Measurements from ENCODE around the gene CLEC14A.

CLEC14A gene

DNA sequence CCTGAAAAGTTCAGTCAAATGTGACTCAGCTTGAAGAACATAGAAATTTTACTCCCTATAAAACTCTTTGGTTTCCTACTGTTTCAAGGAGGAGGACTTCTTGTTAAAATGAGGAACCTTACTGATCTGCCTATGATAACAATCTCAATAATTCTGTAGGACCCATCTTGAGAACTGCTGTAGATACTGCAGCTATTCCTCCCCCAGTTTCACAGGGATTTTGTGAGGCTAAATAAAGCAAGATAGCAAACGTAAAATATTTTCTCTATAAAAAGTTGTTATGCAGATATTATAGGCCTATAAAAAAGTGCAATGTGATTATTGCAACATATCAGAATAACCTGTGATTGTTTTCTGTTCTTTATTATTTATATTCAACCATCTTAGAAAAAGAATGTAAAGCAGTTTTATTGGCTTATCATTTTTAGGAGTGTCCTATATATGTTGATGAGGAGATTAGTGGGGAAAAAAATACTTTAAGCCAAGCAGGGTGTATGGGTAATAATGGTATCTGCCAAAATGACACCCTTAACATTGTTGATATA is 12.1 kb downstream of the CLEC14A start:
- no peak for DNase-seq

DNA sequence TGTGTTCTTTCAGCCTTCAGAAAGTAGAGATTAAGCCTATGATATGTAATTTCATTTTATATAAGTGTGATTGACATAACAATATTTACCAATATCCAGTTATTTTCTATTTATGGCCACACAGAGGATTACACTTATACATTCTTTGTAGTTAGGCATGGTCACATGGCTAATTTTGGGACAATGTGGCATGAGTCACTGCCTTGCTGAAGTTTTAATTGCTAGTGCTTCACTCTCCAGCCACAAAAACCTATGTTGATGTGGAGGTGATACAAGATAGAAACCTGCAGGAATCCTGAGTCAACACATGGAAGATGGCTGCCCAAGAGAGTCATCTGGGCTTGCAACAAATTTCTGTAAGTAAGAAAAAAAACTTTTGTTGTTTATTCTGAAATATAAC is 17.0 kb downstream of the CLEC14A start:
- no peak for DNase-seq

DNA sequence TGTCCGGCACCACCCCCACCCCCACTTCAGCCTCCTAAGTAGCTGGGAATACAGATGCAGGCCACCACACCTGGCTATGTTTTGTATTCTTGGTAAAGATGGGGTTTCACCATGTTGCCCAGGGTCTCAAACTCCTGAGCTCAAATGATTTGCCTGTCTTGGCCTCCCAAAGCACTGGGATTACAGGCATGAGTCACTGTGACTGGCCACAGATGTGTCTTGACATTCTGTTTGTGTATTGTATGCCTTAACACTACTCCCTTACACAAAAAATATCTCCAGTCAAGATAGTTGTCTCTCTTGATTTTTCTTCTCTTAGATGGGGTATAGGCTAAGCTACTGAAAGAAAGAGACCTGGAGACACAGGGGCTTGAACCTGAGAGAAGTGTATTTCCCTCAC is 17.6 kb downstream of the CLEC14A start:
- DNase-seq: no peak

DNA sequence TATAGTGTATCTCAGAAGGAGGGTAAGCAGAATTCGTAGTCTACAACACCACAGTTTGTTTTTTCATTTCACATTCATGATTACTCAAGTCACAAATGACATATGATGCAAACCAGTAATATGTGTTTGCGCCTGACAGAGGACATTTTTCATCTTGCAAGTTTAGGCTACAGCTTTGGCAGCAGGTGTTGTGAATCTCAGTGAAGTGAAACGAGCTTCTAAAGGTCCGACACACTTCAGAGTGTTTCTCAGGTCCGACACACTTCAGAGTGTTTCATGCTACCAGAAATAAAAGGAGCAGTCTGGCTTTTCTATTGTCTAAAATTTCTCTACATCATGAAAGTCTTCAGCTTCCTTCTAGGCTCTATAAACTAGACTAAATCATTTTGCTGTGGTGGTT is 22.7 kb downstream of the CLEC14A start:
- DNase-seq: no peak

DNA sequence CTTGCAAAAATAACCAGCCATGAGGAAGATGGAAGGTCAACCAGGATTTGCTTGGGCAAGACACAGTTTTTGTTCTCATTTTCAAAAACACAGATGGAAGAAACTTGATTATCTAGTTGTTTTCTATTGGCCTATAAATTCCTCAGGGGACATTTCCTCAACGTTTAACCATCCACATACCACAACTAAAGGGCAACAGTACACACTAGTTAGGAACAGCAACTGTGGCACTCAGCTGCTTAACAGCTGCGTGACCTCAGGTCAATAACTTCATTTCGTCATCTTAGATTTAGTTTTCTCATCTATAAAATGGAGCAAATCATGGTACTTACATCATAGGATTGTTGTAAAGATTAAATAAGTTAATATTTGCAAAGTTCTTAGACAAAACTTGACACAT is 29.5 kb downstream of the CLEC14A start:
- DNase-seq: no peak

DNA sequence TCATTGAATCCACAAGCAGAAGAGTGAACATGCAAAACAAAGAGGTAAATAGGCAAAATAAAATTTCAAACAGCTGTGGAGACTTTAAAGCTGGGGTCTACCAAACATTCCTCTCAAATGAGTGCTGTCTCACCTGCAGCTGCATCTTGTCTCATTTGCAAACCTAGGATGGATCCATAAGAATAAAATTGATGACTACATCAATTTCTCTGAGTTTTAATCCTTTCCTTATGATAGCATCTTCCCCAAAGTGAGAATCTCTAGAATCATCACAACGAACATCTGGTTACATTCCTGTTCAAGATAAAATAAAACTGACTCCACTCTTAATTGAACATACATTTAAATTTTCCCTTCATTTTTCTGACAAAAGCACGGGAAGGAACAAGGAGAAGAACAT is 29.9 kb downstream of the CLEC14A start:
- DNase-seq: no peak

DNA sequence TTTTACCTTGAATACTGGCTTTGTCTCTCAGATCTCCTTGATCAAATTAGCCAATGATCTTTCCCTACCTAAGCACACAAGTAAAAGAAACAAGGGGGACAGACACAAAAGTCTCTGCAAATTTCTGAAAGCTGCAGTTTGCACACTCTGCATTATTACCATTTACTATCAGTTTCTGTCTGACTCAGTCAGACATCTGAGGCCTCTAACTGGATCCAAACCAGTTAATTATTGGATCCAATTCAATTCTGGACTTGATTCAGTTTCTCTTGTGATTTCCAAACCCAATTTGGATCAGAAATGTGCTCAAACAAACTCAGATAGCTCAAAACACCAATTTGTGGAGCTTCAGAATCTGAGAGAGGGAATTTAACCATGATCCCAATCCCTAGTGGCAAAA is 31.6 kb downstream of the CLEC14A start:
- no peak for DNase-seq

DNA sequence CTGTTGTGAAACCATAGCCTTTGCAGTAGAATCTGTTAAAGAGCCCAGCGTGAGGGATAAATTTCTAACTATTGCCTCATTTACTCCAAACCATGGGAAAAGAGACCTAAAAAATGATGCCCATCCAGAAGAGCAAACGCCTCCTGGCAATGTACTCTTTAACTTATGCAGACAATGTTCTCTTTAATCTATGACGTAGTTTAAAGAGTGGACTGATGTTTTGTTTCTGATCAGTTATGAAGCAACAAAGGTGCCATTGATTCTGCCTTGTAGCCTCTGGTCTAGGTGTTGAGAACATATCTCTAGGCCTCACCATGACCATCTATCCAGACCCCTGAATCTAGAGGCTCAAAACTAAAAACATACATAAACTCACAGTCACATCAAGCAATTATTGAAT is 34.8 kb downstream of the CLEC14A start:
- DNase-seq: no peak

DNA sequence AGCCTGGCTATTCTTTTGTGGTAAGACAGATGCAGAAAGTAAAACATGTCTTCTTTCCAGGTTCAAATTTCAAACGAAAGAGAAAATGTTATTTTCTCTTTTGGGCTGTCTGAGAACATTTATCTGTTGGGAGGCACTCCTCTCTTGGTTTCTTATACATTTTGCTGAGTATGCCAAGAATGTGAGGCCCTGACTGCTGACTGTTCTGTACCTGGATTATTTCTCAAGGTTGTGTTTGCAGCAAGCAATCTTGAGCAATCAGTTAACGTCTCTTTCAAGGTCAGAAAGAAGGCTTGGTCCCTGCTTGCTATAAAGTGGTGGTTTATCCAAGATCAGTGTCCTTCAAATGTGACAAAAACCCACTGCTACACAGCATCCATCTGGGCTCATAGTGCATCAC is 38.3 kb downstream of the CLEC14A start:
- DNase-seq: no peak

DNA sequence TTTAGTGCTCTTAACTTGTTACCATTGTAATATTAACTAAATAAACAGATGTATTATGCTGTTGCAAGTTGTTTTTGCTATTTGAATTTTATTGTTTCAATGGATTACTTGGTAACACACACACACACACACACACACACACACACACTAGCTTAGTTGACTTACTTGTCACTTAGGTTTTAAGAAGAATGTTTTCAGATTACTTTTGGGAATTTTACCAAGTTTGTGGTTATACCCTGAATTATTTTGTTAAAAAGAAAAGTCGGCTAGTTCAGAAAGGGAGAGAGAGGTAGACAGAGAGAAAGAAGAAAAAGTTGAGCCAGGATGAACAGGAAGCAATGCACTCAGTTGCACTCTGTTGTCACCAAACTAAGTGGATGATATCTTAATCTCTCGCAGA is 42.9 kb downstream of the CLEC14A start:
- no peak for DNase-seq

DNA sequence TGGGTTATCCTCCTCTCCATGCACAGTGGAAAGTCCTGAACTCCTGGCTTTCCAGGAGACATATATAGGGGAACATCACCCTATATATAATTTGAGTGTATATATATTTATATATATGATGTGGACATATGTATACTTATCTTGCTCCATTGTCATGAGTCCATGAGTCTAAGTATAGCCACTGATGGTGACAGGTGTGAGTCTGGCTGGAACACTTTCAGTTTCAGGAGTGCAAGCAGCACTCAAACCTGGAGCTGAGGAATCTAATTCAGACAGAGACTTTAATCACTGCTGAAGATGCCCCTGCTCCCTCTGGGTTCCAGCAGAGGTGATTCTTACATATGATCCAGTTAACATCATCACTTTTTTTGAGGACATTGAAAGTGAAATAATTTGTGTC is 43.8 kb downstream of the CLEC14A start:
- no peak for DNase-seq

DNA sequence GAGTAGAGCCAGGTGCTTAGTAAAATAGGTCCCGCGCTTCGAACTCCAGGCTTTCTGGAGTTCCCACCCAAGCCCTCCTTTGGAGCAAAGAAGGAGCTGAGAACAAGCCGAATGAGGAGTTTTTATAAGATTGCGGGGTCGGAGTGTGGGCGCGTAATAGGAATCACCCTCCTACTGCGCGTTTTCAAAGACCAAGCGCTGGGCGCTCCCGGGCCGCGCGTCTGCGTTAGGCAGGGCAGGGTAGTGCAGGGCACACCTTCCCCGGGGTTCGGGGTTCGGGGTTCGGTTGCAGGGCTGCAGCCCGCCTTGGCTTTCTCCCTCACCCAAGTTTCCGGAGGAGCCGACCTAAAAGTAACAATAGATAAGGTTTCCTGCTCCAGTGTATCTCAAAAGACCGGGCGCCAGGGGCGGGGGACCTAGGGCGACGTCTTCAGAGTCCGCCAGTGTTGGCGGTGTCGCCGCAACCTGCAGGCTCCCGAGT is 44.6 kb downstream of the CLEC14A start:
- DNase-seq: no peak

DNA sequence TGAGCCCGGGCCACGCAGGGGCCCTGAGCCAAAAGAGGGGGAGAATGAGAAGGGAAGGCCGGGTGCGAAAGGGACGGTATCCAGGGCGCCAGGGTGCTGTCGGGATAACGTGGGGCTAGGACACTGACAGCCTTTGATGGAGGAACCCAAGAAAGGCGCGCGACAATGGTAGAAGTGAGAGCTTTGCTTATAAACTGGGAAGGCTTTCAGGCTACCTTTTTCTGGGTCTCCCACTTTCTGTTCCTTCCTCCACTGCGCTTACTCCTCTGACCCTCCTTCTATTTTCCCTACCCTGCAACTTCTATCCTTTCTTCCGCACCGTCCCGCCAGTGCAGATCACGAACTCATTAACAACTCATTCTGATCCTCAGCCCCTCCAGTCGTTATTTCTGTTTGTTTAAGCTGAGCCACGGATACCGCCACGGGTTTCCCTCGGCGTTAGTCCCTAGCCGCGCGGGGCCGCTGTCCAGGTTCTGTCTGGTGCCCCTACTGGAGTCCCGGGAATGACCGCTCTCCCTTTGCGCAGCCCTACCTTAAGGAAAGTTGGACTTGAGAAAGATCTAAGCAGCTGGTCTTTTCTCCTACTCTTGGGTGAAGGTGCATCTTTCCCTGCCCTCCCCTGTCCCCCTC is 45.2 kb downstream of the CLEC14A start:
- no peak for DNase-seq

DNA sequence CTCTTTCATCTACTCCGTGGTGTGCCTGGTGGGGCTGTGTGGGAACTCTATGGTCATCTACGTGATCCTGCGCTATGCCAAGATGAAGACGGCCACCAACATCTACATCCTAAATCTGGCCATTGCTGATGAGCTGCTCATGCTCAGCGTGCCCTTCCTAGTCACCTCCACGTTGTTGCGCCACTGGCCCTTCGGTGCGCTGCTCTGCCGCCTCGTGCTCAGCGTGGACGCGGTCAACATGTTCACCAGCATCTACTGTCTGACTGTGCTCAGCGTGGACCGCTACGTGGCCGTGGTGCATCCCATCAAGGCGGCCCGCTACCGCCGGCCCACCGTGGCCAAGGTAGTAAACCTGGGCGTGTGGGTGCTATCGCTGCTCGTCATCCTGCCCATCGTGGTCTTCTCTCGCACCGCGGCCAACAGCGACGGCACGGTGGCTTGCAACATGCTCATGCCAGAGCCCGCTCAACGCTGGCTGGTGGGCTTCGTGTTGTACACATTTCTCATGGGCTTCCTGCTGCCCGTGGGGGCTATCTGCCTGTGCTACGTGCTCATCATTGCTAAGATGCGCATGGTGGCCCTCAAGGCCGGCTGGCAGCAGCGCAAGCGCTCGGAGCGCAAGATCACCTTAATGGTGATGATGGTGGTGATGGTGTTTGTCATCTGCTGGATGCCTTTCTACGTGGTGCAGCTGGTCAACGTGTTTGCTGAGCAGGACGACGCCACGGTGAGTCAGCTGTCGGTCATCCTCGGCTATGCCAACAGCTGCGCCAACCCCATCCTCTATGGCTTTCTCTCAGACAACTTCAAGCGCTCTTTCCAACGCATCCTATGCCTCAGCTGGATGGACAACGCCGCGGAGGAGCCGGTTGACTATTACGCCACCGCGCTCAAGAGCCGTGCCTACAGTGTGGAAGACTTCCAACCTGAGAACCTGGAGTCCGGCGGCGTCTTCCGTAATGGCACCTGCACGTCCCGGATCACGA is 46.0 kb downstream of the CLEC14A start:
- no peak for DNase-seq

DNA sequence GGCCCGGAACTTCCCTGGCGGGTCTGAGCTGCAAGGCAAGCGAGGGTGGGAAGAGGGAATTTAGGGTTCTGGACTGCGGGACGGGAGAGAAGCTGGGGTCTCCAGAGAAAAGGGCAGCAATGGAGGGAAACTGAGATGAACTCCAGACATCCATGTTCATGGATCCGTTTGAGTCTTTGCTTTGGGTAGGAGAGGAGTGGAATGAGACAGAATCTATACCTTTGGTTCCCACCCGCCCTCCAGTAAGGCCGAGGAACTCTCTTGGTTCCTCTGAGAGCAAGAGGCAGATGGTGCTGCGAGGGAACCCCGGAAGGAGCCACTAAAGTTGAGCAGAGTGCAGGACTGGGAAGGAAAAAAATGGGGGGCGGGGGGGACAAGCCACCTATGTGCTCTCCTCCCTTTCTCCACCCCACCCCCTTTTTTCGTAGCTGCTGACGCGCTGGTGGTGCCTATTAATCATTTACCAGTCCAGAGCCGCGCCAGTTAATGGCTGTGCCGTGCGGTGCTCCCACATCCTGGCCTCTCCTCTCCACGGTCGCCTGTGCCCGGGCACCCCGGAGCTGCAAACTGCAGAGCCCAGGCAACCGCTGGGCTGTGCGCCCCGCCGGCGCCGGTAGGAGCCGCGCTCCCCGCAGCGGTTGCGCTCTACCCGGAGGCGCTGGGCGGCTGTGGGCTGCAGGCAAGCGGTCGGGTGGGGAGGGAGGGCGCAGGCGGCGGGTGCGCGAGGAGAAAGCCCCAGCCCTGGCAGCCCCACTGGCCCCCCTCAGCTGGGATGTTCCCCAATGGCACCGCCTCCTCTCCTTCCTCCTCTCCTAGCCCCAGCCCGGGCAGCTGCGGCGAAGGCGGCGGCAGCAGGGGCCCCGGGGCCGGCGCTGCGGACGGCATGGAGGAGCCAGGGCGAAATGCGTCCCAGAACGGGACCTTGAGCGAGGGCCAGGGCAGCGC is 47.0 kb downstream of the CLEC14A start:
- no peak for DNase-seq

DNA sequence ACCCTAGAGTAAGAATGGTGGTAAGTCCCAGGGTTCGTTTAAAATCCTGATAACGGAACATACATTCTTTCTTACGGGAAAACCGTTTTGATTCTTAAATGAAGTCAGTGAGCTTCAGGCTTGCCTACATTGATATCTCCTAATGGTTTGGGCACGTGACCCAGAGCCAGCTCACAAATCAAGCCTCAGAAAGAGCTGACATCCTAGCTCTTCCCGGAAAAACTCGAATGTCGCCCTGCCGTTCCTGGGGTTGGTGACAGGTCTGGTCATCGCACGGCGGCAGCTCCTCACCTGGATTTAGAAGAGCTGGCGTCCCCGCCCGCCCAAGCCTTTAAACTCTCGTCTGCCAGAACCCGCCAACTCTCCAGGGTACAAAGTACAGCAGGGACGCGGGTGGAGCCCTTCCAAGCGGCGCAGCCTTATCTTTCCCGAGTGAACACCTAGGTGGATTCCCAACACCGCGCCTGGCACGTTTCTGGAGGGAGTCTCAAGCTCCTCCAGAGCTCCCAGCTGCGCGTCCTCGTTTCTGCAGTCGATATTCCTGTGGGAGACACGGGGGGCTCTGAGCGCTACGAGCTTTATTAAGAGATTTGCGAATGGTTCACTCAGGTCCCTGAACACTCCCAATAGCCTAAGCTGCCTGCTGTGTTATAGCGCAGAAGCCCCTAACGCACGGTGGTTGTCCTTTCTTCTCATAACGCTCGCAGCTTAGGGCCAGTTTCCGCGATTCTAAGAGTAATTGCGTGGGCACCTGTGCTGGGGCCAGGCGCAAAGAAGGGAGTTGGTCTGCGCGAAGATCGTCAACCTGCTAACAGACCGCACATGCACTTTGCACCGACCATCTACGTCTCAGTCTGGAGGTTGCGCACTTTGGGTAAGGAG is 47.9 kb downstream of the CLEC14A start, which contains the start of gene SSTR1:
Gene SSTR1, plus strand, starts transcription at position 169 of the 882 bp plus-strand sequence. CDS start 1,486 bp downstream, outside the sequence.
- DNase-seq: no peak

DNA sequence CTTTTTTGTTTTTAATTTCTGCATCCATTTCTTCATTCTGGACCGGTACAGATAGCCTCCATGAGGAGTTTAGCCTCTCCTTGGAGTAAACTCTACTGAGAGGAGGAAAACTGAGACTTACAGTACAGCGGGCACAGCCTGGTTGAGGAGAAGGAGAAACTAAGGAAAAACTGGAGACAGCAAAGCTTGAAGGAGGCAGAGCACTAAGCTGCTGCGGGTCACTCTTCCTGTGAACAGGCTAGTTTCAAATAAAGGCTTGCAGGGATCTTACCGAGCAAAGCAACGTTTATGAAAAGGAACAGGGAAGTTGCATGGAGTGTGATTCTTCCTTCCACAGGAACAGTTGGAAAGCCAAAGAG is 48.5 kb downstream of the CLEC14A start:
- DNase-seq: no peak

DNA sequence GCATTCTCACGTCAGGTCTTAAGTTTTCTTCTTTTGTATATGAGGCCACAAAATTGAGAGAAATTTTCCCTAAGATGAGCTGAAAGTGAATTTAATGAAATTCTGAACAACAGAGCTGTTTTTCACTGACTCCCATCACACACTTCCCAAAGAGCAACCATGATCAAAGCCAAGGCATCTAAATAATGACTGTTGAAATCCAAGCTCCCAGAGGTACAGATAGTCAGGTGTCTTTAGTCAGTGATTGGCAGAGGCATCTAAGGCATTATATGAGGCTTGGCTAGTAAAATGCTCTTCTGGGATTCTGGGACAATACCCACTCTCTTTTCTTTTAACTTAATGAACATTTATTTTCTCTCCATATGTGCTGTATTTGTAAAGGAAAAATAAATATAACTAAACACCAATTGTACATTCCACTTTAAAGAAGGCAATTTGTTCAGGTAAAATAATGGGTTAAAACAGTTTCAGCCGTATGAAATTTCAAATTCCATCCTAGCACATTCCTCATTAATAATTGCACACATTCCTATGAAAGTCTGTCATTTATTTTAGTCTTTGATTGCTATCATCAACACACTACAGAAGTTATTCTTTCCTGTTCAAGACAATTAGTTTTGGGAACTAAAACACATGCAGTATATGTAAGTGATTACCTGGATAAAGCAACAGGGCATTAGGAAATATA is 49.1 kb downstream of the CLEC14A start:
- DNase-seq: no peak

DNA sequence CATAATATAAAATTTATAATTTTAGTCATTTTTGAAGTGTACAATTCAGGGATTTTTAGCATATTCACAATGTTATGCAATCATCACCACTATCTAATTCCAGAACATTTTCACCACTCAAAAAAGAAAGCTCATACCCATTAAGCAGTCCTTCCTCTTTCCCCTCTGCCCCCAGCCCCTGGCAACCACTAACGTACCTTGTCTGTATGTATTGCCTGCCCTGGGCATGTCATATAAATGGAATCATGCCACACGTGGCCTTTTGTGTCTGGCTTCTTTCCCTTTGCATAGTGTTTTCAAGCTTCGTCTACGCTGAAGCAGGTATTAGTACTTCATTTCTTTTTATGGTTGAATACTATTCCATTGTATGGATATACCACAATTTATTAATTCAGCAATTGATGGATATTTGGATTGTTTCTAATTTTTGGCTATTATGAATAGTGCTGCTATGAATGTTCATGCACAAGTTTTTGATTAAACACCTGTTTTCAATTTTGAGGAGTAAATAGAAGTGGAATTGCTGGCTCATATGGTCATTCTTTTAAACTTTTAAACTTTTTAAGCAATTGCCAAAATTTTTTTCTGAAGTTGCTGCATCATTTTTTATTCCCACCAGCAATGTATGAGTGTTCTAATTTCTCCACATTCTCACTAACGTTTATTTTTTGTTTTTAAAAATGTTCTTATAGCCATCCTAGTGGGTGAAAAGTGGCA is 49.8 kb downstream of the CLEC14A start:
- DNase-seq: no peak

DNA sequence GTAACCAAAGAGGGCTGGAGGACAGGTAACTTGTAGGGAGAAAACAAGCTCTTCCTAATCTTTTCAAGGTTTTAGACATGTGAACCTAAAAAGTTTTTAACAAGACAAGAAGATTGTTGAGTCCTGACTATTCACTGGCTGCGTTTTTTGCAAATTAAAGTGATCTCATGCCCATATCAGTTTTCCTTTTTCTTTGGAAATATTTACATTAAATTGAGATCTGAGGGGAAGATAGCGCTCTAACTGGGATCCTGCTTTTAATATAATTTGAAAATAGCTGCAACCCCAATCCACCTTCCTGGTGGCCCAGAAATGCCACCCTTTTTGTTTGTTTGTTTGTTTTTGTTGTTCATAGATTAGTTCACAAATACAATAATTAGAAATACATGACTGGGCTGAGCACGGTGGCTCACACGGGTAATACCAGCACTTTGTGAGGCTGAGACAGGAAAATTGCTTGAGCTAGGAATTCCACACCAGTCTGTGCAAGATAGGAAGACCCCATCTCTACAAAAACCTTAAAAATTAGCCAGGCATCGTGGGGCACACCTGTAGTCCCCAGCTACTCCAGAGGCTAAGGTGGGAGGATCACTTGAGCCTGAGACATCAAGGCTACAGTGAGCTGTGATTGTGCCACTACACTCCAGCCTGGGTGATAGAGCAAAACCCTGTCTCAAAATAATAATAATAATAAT is 50.6 kb downstream of the CLEC14A start:
- DNase-seq: no peak
